GM21390 (cell line): Measurements from ENCODE around the gene ROBO1.

Source experiments
- ATAC-seq: cut with Tn5 transposase; IDR thresholded peaks from one replicate; pipeline ENCODE4 v1.9.1; 2021; ENCODE audit not compliant: unreplicated experiment

Gene ROBO1

GRCh38 chr3:78937475-78937874 is 830.3 kb downstream of the ROBO1 start:
- no peak for ATAC-seq

- no peak for ATAC-seq
Measured at GRCh38 chr3:78927759-78928158, 840.0 kb downstream of the ROBO1 start.

- no peak for ATAC-seq
Measured at GRCh38 chr3:78926523-78926922, 841.3 kb downstream of the ROBO1 start.

- no peak for ATAC-seq
Measured at GRCh38 chr3:78924711-78925110, 843.1 kb downstream of the ROBO1 start.

GRCh38 chr3:78919021-78919755 is 848.6 kb downstream of the ROBO1 start:
- peak; percentile 77 for ATAC-seq

GRCh38 chr3:78918361-78919020 is 849.3 kb downstream of the ROBO1 start:
- peak; percentile 47 for ATAC-seq

GRCh38 chr3:78917536-78917935 is 850.3 kb downstream of the ROBO1 start:
- ATAC-seq, result no peak

- no peak for ATAC-seq
Measured at GRCh38 chr3:78913711-78914110, 854.1 kb downstream of the ROBO1 start.

- no peak for ATAC-seq
Measured at GRCh38 chr3:78912687-78913086, 855.1 kb downstream of the ROBO1 start.

- no peak for ATAC-seq
Measured at GRCh38 chr3:78912259-78912658, 855.5 kb downstream of the ROBO1 start.

- no peak for ATAC-seq
Measured at GRCh38 chr3:78911394-78911793, 856.4 kb downstream of the ROBO1 start.

- no peak for ATAC-seq
Measured at GRCh38 chr3:78908236-78908635, 859.6 kb downstream of the ROBO1 start.

GRCh38 chr3:78907367-78907766 is 860.4 kb downstream of the ROBO1 start:
- no peak for ATAC-seq

GRCh38 chr3:78906930-78907329 is 860.9 kb downstream of the ROBO1 start:
- ATAC-seq, result no peak

- ATAC-seq, result no peak
Measured at GRCh38 chr3:78906245-78906644, 861.6 kb downstream of the ROBO1 start.

GRCh38 chr3:78905700-78906099 is 862.1 kb downstream of the ROBO1 start:
- ATAC-seq, result no peak

- no peak for ATAC-seq
Measured at GRCh38 chr3:78901544-78901943, 866.3 kb downstream of the ROBO1 start.

- ATAC-seq, result no peak
Measured at GRCh38 chr3:78900880-78901279, 866.9 kb downstream of the ROBO1 start.

GRCh38 chr3:78900426-78900825 is 867.4 kb downstream of the ROBO1 start:
- ATAC-seq, result no peak

- no peak for ATAC-seq
Measured at GRCh38 chr3:78895528-78895927, 872.3 kb downstream of the ROBO1 start.

GRCh38 chr3:78894787-78895186 is 873.0 kb downstream of the ROBO1 start:
- ATAC-seq, result no peak

GRCh38 chr3:78893161-78893560 is 874.6 kb downstream of the ROBO1 start:
- no peak for ATAC-seq

GRCh38 chr3:78889348-78889747 is 878.5 kb downstream of the ROBO1 start:
- no peak for ATAC-seq
